Left ventricle myocardium inferior (tissue), 1 donor: Measurements from ENCODE around the gene FGF1. TPM values are rescaled to one million over a fixed set of nuclear protein-coding genes. Genes with fewer than 3 reads are reported as not detected.

ENCODE experiments used
- DNase-seq: peaks from one replicate; pipeline ENCODE4 v3.0.0-alpha.2; 2020
- H3K27ac ChIP-seq: fragments of 200-600 bp; replicated peaks from 2 replicates; pipeline ENCODE4 v1.8.0; 2021
- H3K27me3 ChIP-seq: fragments of 200-600 bp; 2 replicates; pipeline ENCODE4 v1.8.0; 2021; ENCODE audit warnings: low read depth
- H3K36me3 ChIP-seq: fragments of 200-600 bp; 2 replicates; pipeline ENCODE4 v1.8.0; 2021
- H3K4me1 ChIP-seq: fragments of 200-600 bp; 2 replicates; pipeline ENCODE4 v1.8.0; 2021
- H3K4me3 ChIP-seq: fragments of 200-600 bp; 2 replicates; pipeline ENCODE4 v1.8.0; 2021; ENCODE audit warnings: mild to moderate bottlenecking, moderate library complexity
- H3K9me3 ChIP-seq: fragments of 200-600 bp; replicated peaks from 2 replicates; pipeline ENCODE4 v1.8.0; 2021
- CTCF ChIP-seq: fragments of 200-600 bp; IDR thresholded peaks from 2 replicates; pipeline ENCODE4 v1.8.0; 2021; ENCODE audit warnings: antibody characterized with exemption, mild to moderate bottlenecking, borderline replicate concordance
- intact Hi-C: fragments of 100-400 bp; cut with micrococcal nuclease; formaldehyde crosslinking; loops from one replicate; pipeline ENCODE4 v1.11.0; 2022
- long read RNA-seq: library from polyadenylated mRNA; unstranded; transcript quantifications from one replicate; pipeline ENCODE4 v2.0.0, GENCODE V29; 2021
- total RNA-seq: library from RNA; stranded (reverse); fragmentation: NEBNext Ultra II Directional; extraction: Animal tissue kit (Norgen Biotek cat#: 25700); gene quantifications from one replicate; pipeline ENCODE4 v1.2.1, GENCODE V29; 2021
- donor health status: DM: no; HTN: yes; CAD: no; lungs with severe emphysema.

The FGF1 gene
- total RNA-seq = 59.9 TPM
- long read RNA-seq, full-length matches to known transcripts = 107 of 142 reads
- long read RNA-seq, partial matches to known transcripts = 1 of 142 reads
- long read RNA-seq, other reads (novel, unspliced or antisense) = 34 of 142 reads

GRCh38 chr5:142685418-142686209 is at the start of gene FGF1:
FGF1 (minus strand) TSS chr5:142686090; CDS start chr5:142614127, 71,963 bp downstream.
- H3K36me3 ChIP-seq = no peaks in the 10 kb centered on the region
- DNase-seq = peak; percentile 61
- H3K4me3 ChIP-seq = peak within 1 kb of the TSS; percentile 43
- intact Hi-C loops = no loop called here
- peak within 1 kb of the TSS; percentile 85 for H3K27ac ChIP-seq
- TF ChIP-seq CTCF = no peak
- no peaks in the 10 kb centered on the region for H3K27me3 ChIP-seq
- no peaks in the 10 kb centered on the region for H3K9me3 ChIP-seq
- H3K4me1 ChIP-seq = peaks cover 74% of the 10 kb centered on the region

DNA sequence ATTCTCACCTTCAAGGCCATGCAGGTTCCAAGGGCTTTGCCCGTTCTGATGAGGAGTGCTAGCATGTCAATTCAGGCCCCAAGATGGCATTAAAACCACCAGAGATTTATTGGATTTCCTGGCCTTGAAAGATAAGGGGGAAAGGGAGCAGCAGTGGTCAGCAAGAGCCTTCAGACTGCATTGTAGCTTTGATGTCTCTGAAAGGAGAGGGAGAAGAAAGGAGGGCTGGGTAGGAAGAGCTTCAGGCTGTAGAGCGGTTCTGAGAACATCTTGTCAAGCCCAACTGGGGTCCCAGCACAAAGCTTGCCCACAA is 41.8 kb upstream of the FGF1 start:
- TF ChIP-seq CTCF = no peak
- Histone ChIP-seq H3K9me3 (no peaks in the 10 kb centered on the region), H3K27ac (no peak overlapping the region), H3K27me3 (no peaks in the 10 kb centered on the region), H3K4me1 (peaks cover 16% of the 10 kb centered on the region), H3K36me3 (no peaks in the 10 kb centered on the region), H3K4me3 (no peak overlapping the region)
- DNase-seq = no peak
- intact Hi-C loops = no loop called here

DNA sequence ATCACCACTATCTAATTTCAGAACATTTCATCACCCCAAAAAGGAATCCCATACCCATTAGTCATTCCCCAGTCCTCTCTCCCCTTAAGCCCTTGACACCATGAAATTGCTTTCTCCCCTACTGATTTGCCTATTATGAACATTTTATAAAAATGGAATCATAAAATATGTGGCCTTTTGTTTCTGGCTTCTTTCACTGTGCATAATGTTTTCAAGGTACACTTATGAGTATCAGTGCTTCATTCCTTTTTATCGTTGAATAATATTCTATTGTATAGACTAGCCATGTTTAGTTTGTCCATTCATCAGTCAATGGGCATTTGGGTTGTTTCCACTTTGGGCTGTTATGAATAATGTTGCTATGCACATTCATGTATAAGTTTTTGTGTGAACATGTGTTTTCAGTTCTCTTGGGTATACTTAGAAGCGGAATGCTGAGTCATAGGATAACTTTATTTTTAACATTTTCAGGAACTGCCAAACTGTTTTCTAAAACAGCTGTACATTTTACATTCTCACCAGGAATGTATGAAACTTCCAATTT is 40.4 kb upstream of the FGF1 start:
- Histone ChIP-seq H3K4me3 (no peak overlapping the region), H3K27me3 (no peaks in the 10 kb centered on the region), H3K36me3 (no peaks in the 10 kb centered on the region), H3K27ac (peak overlapping the region; percentile 43), H3K4me1 (peaks cover 24% of the 10 kb centered on the region), H3K9me3 (no peaks in the 10 kb centered on the region)
- intact Hi-C loops = no loop called here
- no peak for TF ChIP-seq CTCF
- DNase-seq = no peak

GRCh38 chr5:142725231-142726187 is 39.6 kb upstream of the FGF1 start:
- no peak for DNase-seq
- Histone ChIP-seq H3K36me3 (no peaks in the 10 kb centered on the region), H3K9me3 (no peaks in the 10 kb centered on the region), H3K4me3 (no peak overlapping the region), H3K27ac (peak overlapping the region; percentile 43), H3K4me1 (peaks cover 31% of the 10 kb centered on the region), H3K27me3 (no peaks in the 10 kb centered on the region)
- intact Hi-C loops = no loop called here
- TF ChIP-seq CTCF = no peak

GRCh38 chr5:142724821-142725220 is 38.9 kb upstream of the FGF1 start:
- H3K4me1 ChIP-seq = peaks cover 33% of the 10 kb centered on the region
- intact Hi-C loops = no loop called here

More at GRCh38 chr5:142724821-142725220, 38.9 kb upstream of the FGF1 start:
- Histone ChIP-seq H3K27ac (no peak overlapping the region), H3K9me3 (no peaks in the 10 kb centered on the region), H3K36me3 (no peaks in the 10 kb centered on the region), H3K4me3 (no peak overlapping the region), H3K27me3 (no peaks in the 10 kb centered on the region)
- no peak for TF ChIP-seq CTCF
- no peak for DNase-seq
